Umbilical cord (tissue), 2 donors: ENCODE measurements around the gene BRINP2. TPM values are rescaled to one million over a fixed set of nuclear protein-coding genes. Genes with fewer than 3 reads are reported as not detected.
A peak's percentile ranks its signal among the peaks of the same experiment; 100 is the strongest.

Experiments used
- DNase-seq: peaks from one replicate; pipeline ENCODE4 v3.0.0-alpha.2; 2015; ENCODE audit warnings: low spot score
- total RNA-seq: library from RNA; depleted of rRNA; stranded (reverse); fragments of >200 nt; gene quantifications from one replicate; pipeline ENCODE4 v1.2.3, GENCODE V29; 2014; ENCODE audit warnings: low replicate concordance; ENCODE audit not compliant: insufficient read depth

BRINP2 gene
- total RNA-seq, 1 donor from 2014 or later = 5.3 TPM

GRCh38 chr1:177274687-177275211 is 104.0 kb downstream of the BRINP2 start:
- DNase-seq = peak; percentile 91

- peak; percentile 78 for DNase-seq
These were observed 105.0 kb downstream of the BRINP2 start for GRCh38 chr1:177275736-177276135.

- DNase-seq = peak; percentile 77
These were observed 108.0 kb downstream of the BRINP2 start for GRCh38 chr1:177278626-177279390.

- DNase-seq = no peak
These were observed 111.1 kb downstream of the BRINP2 start for GRCh38 chr1:177281901-177282300.

- no peak for DNase-seq
These were observed 112.2 kb downstream of the BRINP2 start for GRCh38 chr1:177282976-177283375.

- no peak for DNase-seq
These were observed 112.6 kb downstream of the BRINP2 start for GRCh38 chr1:177283380-177283779.

- no peak for DNase-seq
These were observed 115.6 kb downstream of the BRINP2 start for GRCh38 chr1:177286396-177286795.

- peak; percentile 72 for DNase-seq
These were observed 116.5 kb downstream of the BRINP2 start for GRCh38 chr1:177287270-177287669.

GRCh38 chr1:177287994-177288393 is 117.2 kb downstream of the BRINP2 start:
- DNase-seq = peak; percentile 56

GRCh38 chr1:177289532-177289931 is 118.8 kb downstream of the BRINP2 start:
- DNase-seq = no peak

GRCh38 chr1:177300431-177300830 is 129.7 kb downstream of the BRINP2 start:
- DNase-seq = no peak

- DNase-seq = no peak
These were observed 130.8 kb downstream of the BRINP2 start for GRCh38 chr1:177301425-177302124.

GRCh38 chr1:177302357-177303044 is 131.7 kb downstream of the BRINP2 start:
- DNase-seq = peak; percentile 31

- peak; percentile 15 for DNase-seq
These were observed 134.6 kb downstream of the BRINP2 start for GRCh38 chr1:177305040-177306018.

GRCh38 chr1:177306019-177306415 is 135.3 kb downstream of the BRINP2 start:
- no peak for DNase-seq

- no peak for DNase-seq
These were observed 136.2 kb downstream of the BRINP2 start for GRCh38 chr1:177306981-177307380.

GRCh38 chr1:177307771-177308170 is 137.0 kb downstream of the BRINP2 start:
- peak; percentile 17 for DNase-seq

GRCh38 chr1:177309880-177310279 is 139.1 kb downstream of the BRINP2 start:
- no peak for DNase-seq

- DNase-seq = no peak
These were observed 139.6 kb downstream of the BRINP2 start for GRCh38 chr1:177310326-177310725.

GRCh38 chr1:177311111-177311510 is 140.4 kb downstream of the BRINP2 start:
- DNase-seq = no peak

GRCh38 chr1:177311586-177311985 is 140.8 kb downstream of the BRINP2 start:
- DNase-seq = no peak
